Neural progenitor cell (in vitro differentiated cells): ENCODE results near the gene GRIK2.

ENCODE experiments used
- EZH2 ChIP-seq: fragments of 200-600 bp; sonication (generic); IDR thresholded peaks from 2 replicates; pipeline ENCODE4 v1.6.1; 2017; ENCODE audit warnings: antibody characterized with exemption, mild to moderate bottlenecking, moderate library complexity
- EZH2phosphoT487 ChIP-seq: fragments of 200-600 bp; sonication (generic); IDR thresholded peaks from 2 replicates; pipeline ENCODE4 v1.6.1; 2017; ENCODE audit warnings: antibody characterized with exemption
- TF ChIP-seq, protein P1 (sequence below): fragments of 200-600 bp; sonication (generic); IDR thresholded peaks from 2 replicates; pipeline ENCODE4 v1.5.1; 2017; ENCODE audit warnings: antibody characterized with exemption, mild to moderate bottlenecking

- TF ChIP-seq, protein P1, sequence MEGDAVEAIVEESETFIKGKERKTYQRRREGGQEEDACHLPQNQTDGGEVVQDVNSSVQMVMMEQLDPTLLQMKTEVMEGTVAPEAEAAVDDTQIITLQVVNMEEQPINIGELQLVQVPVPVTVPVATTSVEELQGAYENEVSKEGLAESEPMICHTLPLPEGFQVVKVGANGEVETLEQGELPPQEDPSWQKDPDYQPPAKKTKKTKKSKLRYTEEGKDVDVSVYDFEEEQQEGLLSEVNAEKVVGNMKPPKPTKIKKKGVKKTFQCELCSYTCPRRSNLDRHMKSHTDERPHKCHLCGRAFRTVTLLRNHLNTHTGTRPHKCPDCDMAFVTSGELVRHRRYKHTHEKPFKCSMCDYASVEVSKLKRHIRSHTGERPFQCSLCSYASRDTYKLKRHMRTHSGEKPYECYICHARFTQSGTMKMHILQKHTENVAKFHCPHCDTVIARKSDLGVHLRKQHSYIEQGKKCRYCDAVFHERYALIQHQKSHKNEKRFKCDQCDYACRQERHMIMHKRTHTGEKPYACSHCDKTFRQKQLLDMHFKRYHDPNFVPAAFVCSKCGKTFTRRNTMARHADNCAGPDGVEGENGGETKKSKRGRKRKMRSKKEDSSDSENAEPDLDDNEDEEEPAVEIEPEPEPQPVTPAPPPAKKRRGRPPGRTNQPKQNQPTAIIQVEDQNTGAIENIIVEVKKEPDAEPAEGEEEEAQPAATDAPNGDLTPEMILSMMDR = no peak
- no peak for TF ChIP-seq EZH2
- no peak for TF ChIP-seq EZH2phosphoT487
Observed at GRCh38 chr6:101502818-101503217, 109.3 kb downstream of the GRIK2 start.
